ENCODE measurements around the gene ZSCAN26. TPM values are rescaled to one million over a fixed set of nuclear protein-coding genes. Genes with fewer than 3 reads are reported as not detected.
A peak's percentile ranks its signal among the peaks of the same experiment; 100 is the strongest.
"Not testable (repeated sequence)": the region's sequence is repeated elsewhere in the genome, so short reads cannot be mapped to it uniquely, and the experiment has no call there.

Gene ZSCAN26
- total and polyA plus RNA-seq, 4 donors = 27.2 to 39.8 (median 33.2) TPM

DNA sequence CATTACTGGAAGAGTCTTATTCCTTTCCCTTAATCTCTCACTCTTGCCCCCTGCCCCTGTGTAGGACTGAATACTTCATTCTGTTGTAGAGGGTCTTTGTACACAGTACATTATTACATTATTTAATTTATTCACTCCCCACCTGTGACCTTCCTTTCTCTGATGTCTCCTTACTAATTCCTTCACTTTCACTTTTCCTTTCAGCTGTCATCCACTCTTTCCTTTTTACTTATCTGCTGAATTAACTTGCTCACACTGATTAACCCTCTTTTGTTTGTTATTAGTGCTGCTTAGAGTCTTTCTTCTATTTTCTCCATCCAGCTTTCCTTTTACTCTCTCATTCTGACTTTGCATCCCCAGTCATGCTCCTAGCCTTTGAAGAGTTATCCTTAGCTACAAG, 7.9 kb downstream of the ZSCAN26 start:
- Histone ChIP-seq H3K4me3 (ENCODE audit: low read depth, low read length) (no peak overlapping the region), H3K4me1 (ENCODE audit: control insufficient read depth, insufficient read depth, low read length) (no peaks in the 10 kb centered on the region), H3K9me3 (ENCODE audit: control insufficient read depth, insufficient read depth, low read length) (no peaks in the 10 kb centered on the region), H3K27me3 (ENCODE audit: control insufficient read depth, insufficient read depth, low read length) (no peaks in the 10 kb centered on the region), H3K27ac (ENCODE audit: low read depth, low read length) (no peak overlapping the region), H3K36me3 (ENCODE audit: control insufficient read depth, insufficient read depth, low read length) (peaks cover 33% of the 10 kb centered on the region)
- no peak for DNase-seq (ENCODE audit: low read depth in 4 of 6, low spot score in 6 of 6)

DNA sequence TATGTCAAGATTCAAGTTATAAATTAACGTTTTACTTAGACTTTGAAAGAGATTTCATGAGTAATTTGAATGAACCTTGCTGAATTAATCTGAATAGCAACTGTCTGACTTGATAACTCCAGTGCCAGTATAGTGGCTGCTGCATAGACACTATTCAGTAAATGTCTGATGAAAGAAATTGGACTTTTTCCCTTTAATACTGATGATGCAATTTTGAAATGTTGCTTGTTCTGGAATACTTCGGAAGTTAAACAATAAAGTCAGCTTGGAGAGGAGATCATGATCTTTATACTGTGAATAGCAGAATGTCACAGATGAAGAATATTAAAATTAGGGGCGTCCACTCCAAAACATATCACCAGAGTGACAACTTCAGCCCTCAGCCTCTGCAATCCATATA, 10.8 kb downstream of the ZSCAN26 start:
- H3K4me1 ChIP-seq (ENCODE audit: control insufficient read depth, insufficient read depth, low read length) = no peaks in the 10 kb centered on the region
- H3K4me3 ChIP-seq (ENCODE audit: low read depth, low read length) = no peak overlapping the region
- no CpG with 5 or more reads among the region's 3 CpGs for WGBS (ENCODE audit: insufficient coverage)
- no peak for DNase-seq (ENCODE audit: low read depth in 4 of 6, low spot score in 6 of 6)
- peaks cover 25% of the 10 kb centered on the region for H3K36me3 ChIP-seq (ENCODE audit: control insufficient read depth, insufficient read depth, low read length)
- H3K9me3 ChIP-seq (ENCODE audit: control insufficient read depth, insufficient read depth, low read length) = no peaks in the 10 kb centered on the region
- H3K27me3 ChIP-seq (ENCODE audit: control insufficient read depth, insufficient read depth, low read length) = no peaks in the 10 kb centered on the region
- no peak overlapping the region for H3K27ac ChIP-seq (ENCODE audit: low read depth, low read length)

DNA sequence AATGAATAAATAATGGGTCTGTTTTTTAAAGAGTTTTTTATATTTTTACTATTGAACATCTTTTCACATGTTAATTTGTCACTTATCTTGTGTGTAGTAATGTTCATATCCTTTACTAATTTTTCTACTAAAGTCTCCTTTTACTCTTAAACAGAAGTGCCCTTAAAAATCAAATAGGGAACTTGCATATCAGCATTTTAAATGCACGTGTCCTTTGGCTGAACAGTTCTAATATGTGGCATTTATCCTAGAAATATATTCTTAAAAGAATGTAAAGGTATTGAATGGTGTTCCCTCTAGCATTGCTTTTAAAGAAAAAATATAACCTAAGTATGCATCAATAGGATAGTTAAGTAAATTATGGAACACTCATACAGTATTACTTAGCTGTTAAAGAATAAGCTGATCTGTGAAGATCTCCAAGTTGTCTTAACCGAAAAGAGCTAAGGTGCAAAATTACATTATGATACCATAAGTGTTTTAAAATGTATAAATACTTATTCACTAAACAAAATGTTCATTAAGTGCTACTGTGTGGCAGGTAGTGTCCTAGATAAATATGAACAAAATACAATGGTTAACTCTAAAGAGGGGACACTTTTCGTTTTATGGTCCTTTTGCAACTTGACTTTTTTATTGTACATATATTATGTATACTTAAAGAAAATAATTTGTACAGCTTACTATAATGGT, 13.8 kb downstream of the ZSCAN26 start:
- no CpG with 5 or more reads among the region's 3 CpGs for WGBS (ENCODE audit: insufficient coverage)
- no peaks in the 10 kb centered on the region for H3K4me1 ChIP-seq (ENCODE audit: control insufficient read depth, insufficient read depth, low read length)
- H3K4me3 ChIP-seq (ENCODE audit: low read depth, low read length) = peak overlapping the region; percentile 74
- peaks cover 13% of the 10 kb centered on the region for H3K36me3 ChIP-seq (ENCODE audit: control insufficient read depth, insufficient read depth, low read length)
- H3K9me3 ChIP-seq (ENCODE audit: control insufficient read depth, insufficient read depth, low read length) = no peaks in the 10 kb centered on the region
- H3K27me3 ChIP-seq (ENCODE audit: control insufficient read depth, insufficient read depth, low read length) = no peaks in the 10 kb centered on the region
- H3K27ac ChIP-seq (ENCODE audit: low read depth, low read length) = no peak overlapping the region
- DNase-seq (ENCODE audit: low read depth in 4 of 6, low spot score in 6 of 6) = no peak

DNA sequence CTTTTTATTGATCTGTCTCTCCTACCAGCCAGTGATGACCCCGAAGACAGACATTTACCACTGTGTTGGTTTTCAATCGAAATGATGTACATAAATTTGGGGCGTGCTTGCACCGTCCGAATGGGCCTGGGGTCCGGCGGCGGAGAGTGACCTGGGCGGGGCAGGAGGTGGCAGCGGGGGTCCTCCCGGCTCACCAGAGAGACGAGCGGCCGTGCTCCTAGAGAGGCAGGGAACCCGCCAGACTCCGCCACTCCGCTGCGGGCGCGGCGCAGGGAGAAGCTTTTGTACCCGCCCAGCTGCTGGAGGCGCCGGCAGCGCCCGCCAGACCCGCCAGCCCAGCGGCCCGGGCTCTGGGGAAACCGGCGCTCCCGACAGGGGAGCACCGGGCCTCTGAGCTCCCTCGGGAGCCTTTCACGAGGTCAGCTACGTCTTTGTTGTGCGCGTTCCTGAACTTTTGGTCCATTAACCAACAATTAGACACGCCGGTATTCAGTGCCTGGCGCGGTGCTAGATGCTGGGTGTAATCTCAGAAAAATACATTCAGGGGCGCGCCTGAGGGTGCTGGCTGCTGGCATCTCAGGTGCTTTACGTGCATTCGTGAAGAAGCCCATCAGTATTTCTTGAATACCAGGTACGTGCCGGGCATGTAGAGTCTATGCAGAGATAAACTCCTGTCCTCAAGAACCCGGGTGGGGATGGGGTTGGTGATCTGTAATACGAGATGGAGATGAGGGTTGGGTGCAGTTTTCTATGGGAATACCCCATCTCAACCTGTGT, 14.5 kb downstream of the ZSCAN26 start, which contains the start of gene PGBD1:
TSS of gene PGBD1 (plus strand) at position 285 of the 777 bp plus-strand sequence. CDS start 2,242 bp downstream, outside the sequence.
- H3K4me3 ChIP-seq (ENCODE audit: low read depth, low read length) = peak within 1 kb of the TSS; percentile 74
- H3K27me3 ChIP-seq (ENCODE audit: control insufficient read depth, insufficient read depth, low read length) = no peaks in the 10 kb centered on the region
- H3K27ac ChIP-seq (ENCODE audit: low read depth, low read length) = peak within 1 kb of the TSS; percentile 25
- peaks cover 9% of the 10 kb centered on the region for H3K36me3 ChIP-seq (ENCODE audit: control insufficient read depth, insufficient read depth, low read length)
- H3K4me1 ChIP-seq (ENCODE audit: control insufficient read depth, insufficient read depth, low read length) = no peaks in the 10 kb centered on the region
- DNase-seq (ENCODE audit: low read depth in 4 of 6, low spot score in 6 of 6) = peak in 3 of 6 donors; percentile 63 to 92 (median 92)
- H3K9me3 ChIP-seq (ENCODE audit: control insufficient read depth, insufficient read depth, low read length) = no peaks in the 10 kb centered on the region
- WGBS (ENCODE audit: insufficient coverage) = under 1% methylated on average over 50 of the region's 50 CpGs

DNA sequence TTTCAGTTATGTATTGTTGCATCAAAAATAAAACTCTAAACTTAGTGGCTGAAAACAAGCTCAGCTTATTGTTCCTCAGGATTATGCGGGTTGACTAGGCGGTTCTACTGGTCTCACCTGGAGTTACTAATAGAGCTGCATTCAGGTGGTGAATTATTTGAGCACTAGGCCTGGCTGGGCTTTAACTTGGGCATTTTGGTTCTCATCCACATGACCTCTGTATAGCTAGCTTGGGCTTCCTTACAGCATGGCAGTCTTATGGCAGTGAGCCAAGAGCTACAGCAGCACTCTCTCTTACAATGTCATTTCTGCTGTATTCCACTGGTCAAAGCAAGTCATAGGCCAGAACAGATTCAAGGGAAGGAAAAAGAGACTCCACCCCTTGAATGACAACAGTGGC, 16.0 kb downstream of the ZSCAN26 start:
- DNase-seq (ENCODE audit: low read depth in 4 of 6, low spot score in 6 of 6) = no peak
- H3K4me1 ChIP-seq (ENCODE audit: control insufficient read depth, insufficient read depth, low read length) = no peaks in the 10 kb centered on the region
- no peak overlapping the region for H3K27ac ChIP-seq (ENCODE audit: low read depth, low read length)
- WGBS (ENCODE audit: insufficient coverage) = 100% methylated on average over 2 of the region's 2 CpGs
- H3K36me3 ChIP-seq (ENCODE audit: control insufficient read depth, insufficient read depth, low read length) = peaks cover 13% of the 10 kb centered on the region
- no peaks in the 10 kb centered on the region for H3K27me3 ChIP-seq (ENCODE audit: control insufficient read depth, insufficient read depth, low read length)
- no peaks in the 10 kb centered on the region for H3K9me3 ChIP-seq (ENCODE audit: control insufficient read depth, insufficient read depth, low read length)
- H3K4me3 ChIP-seq (ENCODE audit: low read depth, low read length) = no peak overlapping the region

DNA sequence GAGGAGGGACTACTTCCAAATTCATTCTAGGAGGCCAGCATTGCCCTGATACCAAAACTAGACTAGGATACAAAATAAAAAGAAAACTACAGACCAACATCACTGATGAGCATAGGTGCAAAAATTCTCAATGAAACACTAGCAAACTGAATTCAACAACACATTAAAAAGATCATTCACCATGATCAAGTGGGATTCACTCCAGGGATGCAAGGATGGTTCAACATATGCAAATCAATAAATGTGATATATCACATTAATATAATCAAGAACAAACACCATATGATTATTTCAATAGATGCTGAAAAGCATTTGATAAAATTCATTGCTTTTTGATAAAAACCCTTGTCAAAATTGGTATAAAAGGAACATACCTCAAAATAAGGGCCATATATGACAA, 24.6 kb downstream of the ZSCAN26 start:
- Histone ChIP-seq H3K36me3 (ENCODE audit: control insufficient read depth, insufficient read depth, low read length) (peaks cover 14% of the 10 kb centered on the region), H3K27me3 (ENCODE audit: control insufficient read depth, insufficient read depth, low read length) (no peaks in the 10 kb centered on the region)

DNA sequence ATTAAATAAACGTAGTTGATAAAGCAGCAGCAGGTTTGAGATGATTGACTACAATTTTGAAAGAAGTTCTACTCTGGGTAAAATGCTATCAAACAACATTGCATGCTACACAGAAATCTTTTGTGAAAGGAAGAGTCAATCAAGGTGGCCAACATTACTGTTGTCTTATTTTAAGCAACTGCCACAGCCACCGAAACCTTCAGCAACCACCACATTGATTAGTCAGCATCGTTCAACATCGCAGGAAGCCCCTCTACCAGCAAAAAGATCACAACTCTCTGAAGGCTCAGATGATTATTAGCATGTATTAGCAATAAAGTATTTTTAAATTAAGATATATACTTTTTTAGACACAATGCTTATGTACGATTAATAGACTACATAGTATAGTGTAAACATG, 28.4 kb downstream of the ZSCAN26 start:
- no CpG with 5 or more reads among the region's 5 CpGs for WGBS (ENCODE audit: insufficient coverage)
- Histone ChIP-seq H3K9me3 (ENCODE audit: control insufficient read depth, insufficient read depth, low read length) (no peaks in the 10 kb centered on the region), H3K4me1 (ENCODE audit: control insufficient read depth, insufficient read depth, low read length) (no peaks in the 10 kb centered on the region), H3K36me3 (ENCODE audit: control insufficient read depth, insufficient read depth, low read length) (peaks cover 16% of the 10 kb centered on the region), H3K4me3 (ENCODE audit: low read depth, low read length) (no peak overlapping the region), H3K27me3 (ENCODE audit: control insufficient read depth, insufficient read depth, low read length) (no peaks in the 10 kb centered on the region), H3K27ac (ENCODE audit: low read depth, low read length) (no peak overlapping the region)
- DNase-seq (ENCODE audit: low read depth in 4 of 6, low spot score in 6 of 6) = no peak

More for the DNA sequence above, 24.6 kb downstream of the ZSCAN26 start:
- DNase-seq (ENCODE audit: low read depth in 4 of 6, low spot score in 6 of 6) = no peak
- Histone ChIP-seq H3K4me1 (ENCODE audit: control insufficient read depth, insufficient read depth, low read length) (no peaks in the 10 kb centered on the region), H3K9me3 (ENCODE audit: control insufficient read depth, insufficient read depth, low read length) (no peaks in the 10 kb centered on the region), H3K4me3 (ENCODE audit: low read depth, low read length) (no peak overlapping the region), H3K27ac (ENCODE audit: low read depth, low read length) (no peak overlapping the region)

DNA sequence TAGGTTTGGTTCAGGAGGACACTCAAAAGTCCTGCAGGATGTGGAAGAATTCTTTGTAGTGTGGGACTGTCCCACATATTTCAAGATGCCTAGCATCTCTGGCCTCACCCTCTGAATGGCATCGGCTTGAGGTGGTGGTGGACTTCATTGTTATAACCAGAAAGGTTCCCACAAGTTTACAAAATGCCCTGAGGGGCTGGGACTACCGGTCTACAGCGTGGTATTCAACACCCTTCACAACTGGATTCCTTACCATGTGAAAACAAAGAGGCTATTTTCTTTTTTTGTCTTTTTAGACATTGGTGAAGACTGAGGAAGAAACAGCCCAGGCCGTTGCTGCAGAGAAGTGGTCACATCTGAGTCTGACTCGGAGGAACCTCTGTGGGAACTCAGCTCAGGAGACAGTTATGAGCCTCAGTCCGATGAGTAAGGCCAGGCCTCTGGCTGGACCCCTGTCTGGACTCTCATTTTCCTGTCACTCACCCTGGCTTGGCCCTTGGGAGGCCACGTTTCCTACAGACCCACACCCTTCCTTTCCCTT, 29.6 kb downstream of the ZSCAN26 start:
- no peak overlapping the region for H3K4me3 ChIP-seq (ENCODE audit: low read depth, low read length)
- H3K27ac ChIP-seq (ENCODE audit: low read depth, low read length) = no peak overlapping the region
- WGBS (ENCODE audit: insufficient coverage) = 91% methylated on average over 4 of the region's 7 CpGs
- no peaks in the 10 kb centered on the region for H3K4me1 ChIP-seq (ENCODE audit: control insufficient read depth, insufficient read depth, low read length)
- H3K36me3 ChIP-seq (ENCODE audit: control insufficient read depth, insufficient read depth, low read length) = peaks cover 21% of the 10 kb centered on the region
- no peaks in the 10 kb centered on the region for H3K27me3 ChIP-seq (ENCODE audit: control insufficient read depth, insufficient read depth, low read length)
- no peaks in the 10 kb centered on the region for H3K9me3 ChIP-seq (ENCODE audit: control insufficient read depth, insufficient read depth, low read length)
- no peak for DNase-seq (ENCODE audit: low read depth in 4 of 6, low spot score in 6 of 6)

DNA sequence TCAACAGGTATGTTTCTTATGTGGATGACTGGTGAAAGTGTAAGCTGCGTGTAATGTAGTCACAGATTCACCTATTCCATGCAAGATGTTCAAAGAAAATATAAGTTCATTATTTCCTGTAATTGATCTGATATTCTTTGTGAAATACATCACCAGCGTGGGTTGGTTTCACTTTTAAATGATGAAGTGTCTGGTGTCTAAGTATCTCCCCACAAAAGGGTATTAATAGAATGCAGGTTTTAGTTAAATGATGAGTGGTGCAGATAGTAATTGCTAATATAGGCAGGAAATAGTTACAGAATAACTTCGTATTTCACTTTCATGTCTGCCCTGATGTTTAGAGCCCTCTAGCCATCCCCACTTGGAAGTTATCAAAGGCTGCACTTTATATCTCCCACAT, 36.6 kb downstream of the ZSCAN26 start:
- no peak overlapping the region for H3K4me3 ChIP-seq (ENCODE audit: low read depth, low read length)
- H3K27ac ChIP-seq (ENCODE audit: low read depth, low read length) = no peak overlapping the region
- H3K9me3 ChIP-seq (ENCODE audit: control insufficient read depth, insufficient read depth, low read length) = no peaks in the 10 kb centered on the region
- no peak for DNase-seq (ENCODE audit: low read depth in 4 of 6, low spot score in 6 of 6)
- no CpG with 5 or more reads among the region's 3 CpGs for whole genome bisulfite sequencing (ENCODE audit: insufficient coverage)
- H3K27me3 ChIP-seq (ENCODE audit: control insufficient read depth, insufficient read depth, low read length) = no peaks in the 10 kb centered on the region
- no peaks in the 10 kb centered on the region for H3K4me1 ChIP-seq (ENCODE audit: control insufficient read depth, insufficient read depth, low read length)
- H3K36me3 ChIP-seq (ENCODE audit: control insufficient read depth, insufficient read depth, low read length) = peaks cover 11% of the 10 kb centered on the region

DNA sequence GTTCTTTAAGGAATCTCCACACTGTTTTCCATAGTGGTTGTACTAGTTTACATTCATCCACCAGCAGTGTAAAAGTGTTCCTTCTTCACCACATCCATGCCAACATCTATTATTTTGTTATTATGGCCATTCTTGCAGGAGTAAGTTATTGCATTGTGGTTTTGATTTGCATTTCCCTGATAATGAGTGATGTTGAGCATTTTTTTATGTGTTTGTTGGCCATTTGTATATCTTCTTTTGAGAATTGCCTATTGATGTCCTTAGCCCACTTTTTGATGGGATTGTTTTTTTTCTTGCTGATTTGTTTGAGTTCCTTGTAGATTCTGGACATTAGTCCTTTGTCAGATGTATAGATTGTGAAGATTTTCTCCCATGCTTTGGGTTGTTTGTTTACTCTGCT, 39.4 kb downstream of the ZSCAN26 start:
- not testable (repeated sequence) for DNase-seq (ENCODE audit: low read depth in 4 of 6, low spot score in 6 of 6); H3K9me3 ChIP-seq (ENCODE audit: control insufficient read depth, insufficient read depth, low read length); H3K27me3 ChIP-seq (ENCODE audit: control insufficient read depth, insufficient read depth, low read length); H3K4me3 ChIP-seq (ENCODE audit: low read depth, low read length); H3K27ac ChIP-seq (ENCODE audit: low read depth, low read length); H3K4me1 ChIP-seq (ENCODE audit: control insufficient read depth, insufficient read depth, low read length); H3K36me3 ChIP-seq (ENCODE audit: control insufficient read depth, insufficient read depth, low read length)
